Measurements from ENCODE around the gene UBE2QL1. TPM values are rescaled to one million over a fixed set of nuclear protein-coding genes. Genes with fewer than 3 reads are reported as not detected.

The UBE2QL1 gene
- total RNA-seq, 1 donor from 2014 or later, result not detected

GRCh38 chr5:6501701-6502100 is 53.0 kb downstream of the UBE2QL1 start:
- intact Hi-C loops (cut with DNase I), result no loop called here
- ATAC-seq, result no peak
- TF ChIP-seq CTCF (IDR thresholded peaks at IDR 0.05), result no peak
- Histone ChIP-seq H3K27me3 (ENCODE audit: low read depth) (no peaks in the 10 kb centered on the region), H3K4me3 (no peak overlapping the region), H3K4me1 (no peaks in the 10 kb centered on the region), H3K27ac (no peak overlapping the region), H3K9me3 (no peaks in the 10 kb centered on the region), H3K36me3 (no peaks in the 10 kb centered on the region)
- no peak for DNase-seq

- H3K27me3 ChIP-seq (ENCODE audit: low read depth), result no peaks in the 10 kb centered on the region
- H3K9me3 ChIP-seq, result no peaks in the 10 kb centered on the region
- no peak overlapping the region for H3K27ac ChIP-seq
- no peak overlapping the region for H3K4me3 ChIP-seq
- DNase-seq (no peak), ATAC-seq (no peak)
- TF ChIP-seq CTCF (IDR thresholded peaks at IDR 0.05), result no peak
- intact Hi-C loops (cut with DNase I), result no loop called here
- no peaks in the 10 kb centered on the region for H3K4me1 ChIP-seq
- H3K36me3 ChIP-seq, result no peaks in the 10 kb centered on the region
Observed at GRCh38 chr5:6502421-6502820, 53.8 kb downstream of the UBE2QL1 start.

- intact Hi-C loops (cut with DNase I), result no loop called here
Observed at GRCh38 chr5:6503342-6503741, 54.7 kb downstream of the UBE2QL1 start.

GRCh38 chr5:6504677-6505415 is 56.2 kb downstream of the UBE2QL1 start:
- Histone ChIP-seq H3K4me3 (no peak overlapping the region), H3K4me1 (no peaks in the 10 kb centered on the region), H3K27ac (no peak overlapping the region), H3K9me3 (no peaks in the 10 kb centered on the region), H3K27me3 (ENCODE audit: low read depth) (no peaks in the 10 kb centered on the region), H3K36me3 (no peaks in the 10 kb centered on the region)
- DNase-seq, result no peak
- intact Hi-C loops (cut with DNase I), result no loop called here
- no peak for TF ChIP-seq CTCF (IDR thresholded peaks at IDR 0.05)
- ATAC-seq, result no peak

More at GRCh38 chr5:6503342-6503741, 54.7 kb downstream of the UBE2QL1 start:
- no peaks in the 10 kb centered on the region for H3K9me3 ChIP-seq
- H3K27me3 ChIP-seq (ENCODE audit: low read depth), result no peaks in the 10 kb centered on the region
- ATAC-seq (no peak), DNase-seq (no peak)
- H3K4me3 ChIP-seq, result no peak overlapping the region
- no peaks in the 10 kb centered on the region for H3K4me1 ChIP-seq
- TF ChIP-seq CTCF (IDR thresholded peaks at IDR 0.05), result no peak
- H3K36me3 ChIP-seq, result no peaks in the 10 kb centered on the region
- H3K27ac ChIP-seq, result no peak overlapping the region

- intact Hi-C loops (cut with DNase I), result no loop called here
- Histone ChIP-seq H3K27me3 (ENCODE audit: low read depth) (no peaks in the 10 kb centered on the region), H3K27ac (no peak overlapping the region), H3K4me1 (no peaks in the 10 kb centered on the region), H3K4me3 (no peak overlapping the region), H3K36me3 (no peaks in the 10 kb centered on the region), H3K9me3 (no peaks in the 10 kb centered on the region)
- TF ChIP-seq CTCF (IDR thresholded peaks at IDR 0.05), result no peak
- DNase-seq (no peak), ATAC-seq (no peak)
Observed at GRCh38 chr5:6505416-6505755, 56.7 kb downstream of the UBE2QL1 start.
